Tibial nerve (tissue), 4 donors: ENCODE measurements around the gene SH3RF3. TPM values are rescaled to one million over a fixed set of nuclear protein-coding genes. Genes with fewer than 3 reads are reported as not detected.

Experiments used
- DNase-seq, 2 donors: peaks; one replicate each; pipeline ENCODE4 v3.0.0-alpha.2; 2019; ENCODE audit warnings: low spot score in 2 of 2
- H3K27ac ChIP-seq, 4 donors: fragments of 200-600 bp; sonication (generic) in 3 of 4; one replicate each; pipeline ENCODE4 v1.5.1; 2017 to 2019; ENCODE audit warnings: mild to moderate bottlenecking in 1 of 4
- H3K27me3 ChIP-seq, 2 donors: fragments of 200-600 bp; sonication (generic) in 1 of 2; one replicate each; pipeline versions ENCODE4 v1.5.1 to v1.6.0; 2017 to 2019
- H3K36me3 ChIP-seq, 3 donors: fragments of 200-600 bp; sonication (generic); one replicate each; pipeline ENCODE4 v1.5.1; 2018 to 2019
- H3K4me1 ChIP-seq, 4 donors: fragments of 200-600 bp; sonication (generic) in 3 of 4; one replicate each; pipeline ENCODE4 v1.5.1; 2017 to 2019
- H3K4me3 ChIP-seq, 4 donors: fragments of 200-600 bp; sonication (generic) in 3 of 4; one replicate each; pipeline ENCODE4 v1.5.1; 2017 to 2019; ENCODE audit warnings: mild to moderate bottlenecking in 1 of 4, moderate library complexity in 1 of 4
- H3K9me3 ChIP-seq, 4 donors: fragments of 200-600 bp; sonication (generic) in 3 of 4; one replicate each; pipeline ENCODE4 v1.5.1; 2017 to 2019
- EP300 ChIP-seq, 2 donors: sonication (generic); formaldehyde crosslinking; IDR thresholded peaks; one replicate each; pipeline ENCODE4 v1.6.1; 2017; ENCODE audit warnings: antibody characterized with exemption in 2 of 2, mild to moderate bottlenecking in 1 of 2
- POLR2A ChIP-seq, 2 donors: fragments of 450-650 bp; IDR thresholded peaks; one replicate each; pipeline ENCODE4 v1.6.1; 2017; ENCODE audit warnings: antibody characterized with exemption in 2 of 2, mild to moderate bottlenecking in 2 of 2, moderate library complexity in 2 of 2
- WGBS, 2 donors: methylation state at CpG; one replicate each; pipeline ENCODE4 v1.1.5; 2018; 5-methylcytosine and 5-hydroxymethylcytosine counted together
- total RNA-seq, 4 donors: library from RNA; depleted of rRNA; stranded (reverse); fragments of >200 nt; gene quantifications; one replicate each; pipeline ENCODE4 v1.1.0, GENCODE V29; 2016
- TF ChIP-seq, protein P1 (sequence below), 5 experiments: fragments of 200-600 bp in 3 of 5; fragments of 450-650 bp in 2 of 5; sonication (generic) in 3 of 5; IDR thresholded peaks; one replicate each; pipeline ENCODE4 v1.5.1; 2016 to 2019; ENCODE audit warnings: antibody characterized with exemption in 5 of 5, mild to moderate bottlenecking in 3 of 5, moderate library complexity in 2 of 5

The SH3RF3 gene
- total RNA-seq, 4 donors from 2014 or later = 6.9 to 18.0 (median 11.4) TPM

DNA sequence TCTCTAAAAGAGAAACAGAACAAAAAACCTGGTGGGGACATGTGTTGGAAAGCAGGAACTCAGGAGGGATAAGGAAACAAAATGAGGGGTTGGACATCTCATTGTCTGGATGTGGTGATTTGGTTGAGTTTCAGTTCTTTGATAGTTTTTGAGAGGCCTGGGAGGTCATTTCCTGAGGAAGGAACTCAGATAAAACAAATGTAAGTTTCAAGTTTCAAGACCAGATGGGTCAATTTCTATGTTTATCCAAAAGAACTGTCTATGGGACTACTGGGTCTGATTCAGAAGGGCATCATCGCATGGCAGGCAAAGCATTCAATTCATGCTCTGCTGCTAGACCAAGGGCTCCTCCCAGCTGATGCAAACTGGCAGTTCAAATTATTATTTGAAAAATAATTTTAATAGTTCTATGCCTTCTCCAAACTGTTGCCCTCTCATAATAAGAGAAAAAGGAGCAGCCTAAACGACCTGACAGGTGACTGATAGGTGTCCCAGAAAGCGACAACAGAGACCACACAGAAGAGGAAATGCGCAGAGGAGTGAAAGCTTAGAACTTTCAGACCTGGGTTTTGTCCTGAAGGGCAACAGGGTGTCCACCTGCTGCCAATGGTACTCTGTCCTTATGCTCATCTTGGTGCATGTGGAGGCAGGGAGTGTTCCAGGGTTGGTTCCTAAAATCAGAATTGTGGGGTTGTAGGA, 39.3 kb upstream of the SH3RF3 start:
- no peaks in the 10 kb centered on the region for H3K27me3 ChIP-seq

DNA sequence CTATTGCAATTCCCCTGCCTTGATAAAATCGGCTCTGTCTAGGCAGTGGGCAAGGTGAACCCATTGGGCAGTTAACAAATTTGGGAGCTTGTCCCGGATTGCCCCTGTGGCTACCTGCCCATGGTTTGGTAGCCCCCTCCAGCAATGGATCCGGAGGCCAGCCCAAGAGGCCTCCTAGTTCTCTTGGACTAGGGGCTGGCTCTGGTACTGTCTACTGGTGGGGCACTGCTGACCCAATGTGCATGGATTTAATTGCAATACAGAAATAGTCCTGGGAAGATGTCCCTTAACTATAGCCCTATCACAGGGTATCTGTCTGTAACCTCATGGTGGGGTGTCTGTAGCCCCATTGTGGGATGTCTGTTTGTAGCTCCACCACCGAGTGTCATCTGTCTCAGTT, 37.5 kb upstream of the SH3RF3 start:
- Histone ChIP-seq H3K36me3 (no peaks in the 10 kb centered on the region), H3K27ac (no peak overlapping the region), H3K4me3 (no peak overlapping the region), H3K9me3 (peaks cover 0 to 9% (median 0%) of the 10 kb centered on the region in 4 donors), H3K27me3 (no peaks in the 10 kb centered on the region), H3K4me1 (no peaks in the 10 kb centered on the region)
- no peak for DNase-seq
- WGBS, 2 donors = 94 to 95% methylated on average over 4 of the region's 4 CpGs
- no peak for TF ChIP-seq EP300 (IDR thresholded peaks at IDR 0.05)
- no peak for TF ChIP-seq POLR2A (IDR thresholded peaks at IDR 0.05)
- TF ChIP-seq, protein P1, sequence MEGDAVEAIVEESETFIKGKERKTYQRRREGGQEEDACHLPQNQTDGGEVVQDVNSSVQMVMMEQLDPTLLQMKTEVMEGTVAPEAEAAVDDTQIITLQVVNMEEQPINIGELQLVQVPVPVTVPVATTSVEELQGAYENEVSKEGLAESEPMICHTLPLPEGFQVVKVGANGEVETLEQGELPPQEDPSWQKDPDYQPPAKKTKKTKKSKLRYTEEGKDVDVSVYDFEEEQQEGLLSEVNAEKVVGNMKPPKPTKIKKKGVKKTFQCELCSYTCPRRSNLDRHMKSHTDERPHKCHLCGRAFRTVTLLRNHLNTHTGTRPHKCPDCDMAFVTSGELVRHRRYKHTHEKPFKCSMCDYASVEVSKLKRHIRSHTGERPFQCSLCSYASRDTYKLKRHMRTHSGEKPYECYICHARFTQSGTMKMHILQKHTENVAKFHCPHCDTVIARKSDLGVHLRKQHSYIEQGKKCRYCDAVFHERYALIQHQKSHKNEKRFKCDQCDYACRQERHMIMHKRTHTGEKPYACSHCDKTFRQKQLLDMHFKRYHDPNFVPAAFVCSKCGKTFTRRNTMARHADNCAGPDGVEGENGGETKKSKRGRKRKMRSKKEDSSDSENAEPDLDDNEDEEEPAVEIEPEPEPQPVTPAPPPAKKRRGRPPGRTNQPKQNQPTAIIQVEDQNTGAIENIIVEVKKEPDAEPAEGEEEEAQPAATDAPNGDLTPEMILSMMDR (IDR thresholded peaks at IDR 0.05) = no peak

More for the DNA sequence above, 39.3 kb upstream of the SH3RF3 start:
- Histone ChIP-seq H3K36me3 (no peaks in the 10 kb centered on the region), H3K9me3 (peaks cover 0 to 9% (median 0%) of the 10 kb centered on the region in 4 donors), H3K27ac (no peak overlapping the region), H3K4me3 (no peak overlapping the region), H3K4me1 (no peaks in the 10 kb centered on the region)
- DNase-seq = no peak
- WGBS, 2 donors = 76 to 84% methylated on average over 4 of the region's 4 CpGs
- TF ChIP-seq, protein P1 (IDR thresholded peaks at IDR 0.05) = no peak

DNA sequence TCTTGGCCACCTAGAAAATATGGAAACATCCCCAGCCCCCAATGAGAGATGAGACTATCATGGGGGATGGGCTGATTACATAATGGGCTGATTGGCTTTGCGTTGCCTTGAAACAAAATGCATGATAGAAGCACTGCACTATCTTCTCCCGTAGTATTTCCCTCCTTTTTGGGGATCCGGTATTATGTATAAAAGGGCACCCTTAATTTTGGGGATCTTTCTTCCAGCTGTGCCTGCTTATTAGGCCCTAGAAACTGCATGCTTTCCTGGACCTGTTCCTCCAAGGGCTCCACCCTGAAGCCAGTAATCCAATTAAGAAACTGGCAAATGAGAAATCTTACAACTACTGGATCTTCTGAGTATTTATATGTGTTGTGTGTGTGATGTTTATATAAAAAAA, 34.9 kb upstream of the SH3RF3 start:
- no peaks in the 10 kb centered on the region for H3K27me3 ChIP-seq
- H3K36me3 ChIP-seq = no peaks in the 10 kb centered on the region
- H3K27ac ChIP-seq = no peak overlapping the region
- WGBS, 2 donors = 88 to 96% methylated on average over 3 of the region's 3 CpGs
- no peaks in the 10 kb centered on the region for H3K4me1 ChIP-seq
- no peak overlapping the region for H3K4me3 ChIP-seq
- no peak for DNase-seq
- peaks cover 0 to 9% (median 0%) of the 10 kb centered on the region in 4 donors for H3K9me3 ChIP-seq
- TF ChIP-seq EP300 (IDR thresholded peaks at IDR 0.05) = no peak
- no peak for TF ChIP-seq POLR2A (IDR thresholded peaks at IDR 0.05)
- TF ChIP-seq, protein P1 (IDR thresholded peaks at IDR 0.05) = no peak

DNA sequence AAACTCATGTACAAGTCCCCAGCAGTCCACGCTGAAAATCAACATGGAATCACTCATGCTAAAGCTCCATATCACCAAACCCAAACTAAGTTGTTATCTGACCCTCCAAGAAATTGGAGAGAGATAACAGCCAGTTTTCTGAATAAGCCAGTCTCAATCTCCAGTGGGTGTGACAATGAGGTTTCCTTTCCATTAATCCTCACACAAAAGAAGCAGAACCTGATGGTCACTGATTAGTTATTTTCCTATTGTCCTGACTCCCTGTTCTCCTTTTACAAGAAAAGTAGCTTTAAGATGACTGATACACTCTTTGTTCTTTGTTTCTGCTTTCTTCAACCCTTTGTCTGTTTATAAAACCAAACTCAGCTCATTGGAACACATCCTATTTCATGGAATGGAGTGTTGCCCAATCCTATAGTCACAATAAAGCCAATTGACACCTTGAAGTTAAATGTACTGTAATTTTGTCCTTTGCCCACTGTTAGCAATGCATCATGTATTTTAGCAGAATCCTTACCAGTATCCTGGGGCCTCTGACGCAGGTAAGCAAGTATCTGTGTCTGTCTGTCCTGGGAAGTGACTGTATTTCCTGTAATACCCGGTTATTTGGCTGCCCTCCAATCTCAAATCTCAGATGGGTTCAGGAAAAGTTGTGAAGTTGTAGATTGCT, 30.6 kb upstream of the SH3RF3 start:
- no peak overlapping the region for H3K27ac ChIP-seq
- 50 to 60% methylated on average over 3 of the region's 3 CpGs for WGBS, 2 donors
- peaks cover 0 to 9% (median 0%) of the 10 kb centered on the region in 4 donors for H3K9me3 ChIP-seq
- no peaks in the 10 kb centered on the region for H3K27me3 ChIP-seq
- no peak for DNase-seq
- H3K4me1 ChIP-seq = no peaks in the 10 kb centered on the region
- no peaks in the 10 kb centered on the region for H3K36me3 ChIP-seq
- no peak overlapping the region for H3K4me3 ChIP-seq
- TF ChIP-seq, protein P1 (IDR thresholded peaks at IDR 0.05) = no peak

DNA sequence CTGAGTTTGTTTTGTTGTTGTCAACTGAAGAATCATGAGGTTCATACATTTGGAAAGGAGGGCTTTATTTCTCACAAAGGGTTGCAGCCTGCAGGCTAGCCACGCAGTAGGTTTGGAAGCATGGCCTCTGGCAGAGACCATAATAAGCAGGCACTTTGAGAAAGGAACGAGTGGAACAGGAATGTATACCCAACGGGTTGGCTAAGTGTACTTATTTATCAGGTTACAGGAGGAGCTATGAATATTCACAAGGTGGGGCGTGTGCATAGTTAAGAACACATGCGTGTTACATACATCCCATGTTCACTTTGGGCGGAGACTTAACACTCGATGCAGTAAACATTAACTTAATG, 30.1 kb upstream of the SH3RF3 start:
- peaks cover 0 to 8% (median 0%) of the 10 kb centered on the region in 4 donors for H3K9me3 ChIP-seq
- no peak for DNase-seq
- WGBS, 2 donors = 72 to 79% methylated on average over 7 of the region's 7 CpGs
- no peaks in the 10 kb centered on the region for H3K4me1 ChIP-seq
- no peaks in the 10 kb centered on the region for H3K36me3 ChIP-seq
- no peaks in the 10 kb centered on the region for H3K27me3 ChIP-seq
- TF ChIP-seq, protein P1 (IDR thresholded peaks at IDR 0.05) = no peak
- TF ChIP-seq EP300 (IDR thresholded peaks at IDR 0.05) (no peak), POLR2A (IDR thresholded peaks at IDR 0.05) (no peak)
- H3K4me3 ChIP-seq = no peak overlapping the region
- no peak overlapping the region for H3K27ac ChIP-seq
